ENCODE data around the gene TRAPPC2L.

The TRAPPC2L gene

DNA sequence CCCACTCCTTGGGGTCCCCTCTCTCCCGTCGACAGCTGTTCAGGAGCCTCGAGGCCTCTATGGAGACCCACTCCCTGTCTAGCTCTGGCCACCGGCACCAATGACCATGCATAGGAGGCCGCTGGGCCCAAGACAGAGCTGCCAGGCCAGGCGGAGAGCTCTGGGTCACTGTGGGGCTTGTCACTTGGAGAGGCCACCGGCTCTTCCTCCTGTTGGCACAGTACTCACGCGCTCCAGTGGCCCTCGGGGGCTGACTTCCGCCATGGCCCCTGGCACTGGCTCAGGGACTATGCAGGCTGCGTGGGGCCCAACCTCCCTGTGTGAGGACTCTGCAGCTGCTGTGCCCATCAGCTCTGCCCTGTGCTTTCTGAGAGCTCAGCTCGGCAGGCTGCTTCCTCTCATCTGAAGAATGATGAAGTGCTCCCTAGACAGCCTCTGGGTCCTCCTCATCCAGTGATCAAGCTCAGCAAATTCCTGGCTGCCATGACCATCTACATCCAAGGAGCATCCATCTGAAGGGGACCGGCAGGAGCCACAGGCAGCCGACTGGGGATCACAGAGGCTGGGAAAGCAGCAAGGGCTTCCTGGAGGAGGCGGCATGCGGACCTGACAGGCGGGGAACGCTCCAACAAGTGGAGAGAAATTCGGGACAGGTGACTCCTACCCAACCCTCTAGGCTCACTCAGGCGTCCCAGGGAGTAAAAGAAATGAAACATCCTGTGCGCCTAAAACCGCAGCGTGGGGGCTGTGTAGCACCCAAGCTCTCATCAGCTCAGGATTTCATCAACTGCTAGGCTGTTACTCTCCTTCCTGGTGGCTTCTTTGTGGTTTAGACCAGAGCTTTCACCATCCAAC, 17.0 kb upstream of the TRAPPC2L start:
- DNase-seq: no peak

DNA sequence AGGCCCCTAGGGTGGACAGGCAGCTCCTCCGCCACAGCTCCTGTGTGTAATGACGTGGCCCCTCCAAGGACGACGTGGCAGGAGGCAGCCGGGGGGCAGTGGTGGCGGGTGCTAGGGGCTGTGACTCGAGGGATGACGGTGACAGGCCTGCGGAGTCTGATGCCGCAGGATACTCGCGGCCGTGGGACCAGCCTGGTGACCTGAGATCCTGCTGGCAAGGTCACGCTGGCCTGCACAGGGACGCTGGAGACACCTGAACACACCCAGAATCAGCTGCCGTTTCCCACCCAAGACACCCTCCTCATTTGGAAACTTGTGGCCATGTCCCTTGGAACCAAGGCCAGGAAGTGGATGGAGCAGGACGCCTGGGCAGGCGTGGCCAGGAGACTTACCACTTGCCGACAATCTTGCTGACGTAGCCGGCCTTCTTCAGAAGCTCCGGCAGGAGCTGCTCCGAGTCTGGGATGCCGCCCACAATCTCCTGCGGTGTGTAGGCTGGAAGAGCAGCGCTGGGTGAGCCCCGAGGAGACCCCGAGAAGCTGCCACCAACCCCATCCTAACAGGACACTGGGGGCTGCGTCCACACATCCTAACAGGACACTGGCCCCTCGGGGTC, 16.2 kb upstream of the TRAPPC2L start:
- no peak for DNase-seq

DNA sequence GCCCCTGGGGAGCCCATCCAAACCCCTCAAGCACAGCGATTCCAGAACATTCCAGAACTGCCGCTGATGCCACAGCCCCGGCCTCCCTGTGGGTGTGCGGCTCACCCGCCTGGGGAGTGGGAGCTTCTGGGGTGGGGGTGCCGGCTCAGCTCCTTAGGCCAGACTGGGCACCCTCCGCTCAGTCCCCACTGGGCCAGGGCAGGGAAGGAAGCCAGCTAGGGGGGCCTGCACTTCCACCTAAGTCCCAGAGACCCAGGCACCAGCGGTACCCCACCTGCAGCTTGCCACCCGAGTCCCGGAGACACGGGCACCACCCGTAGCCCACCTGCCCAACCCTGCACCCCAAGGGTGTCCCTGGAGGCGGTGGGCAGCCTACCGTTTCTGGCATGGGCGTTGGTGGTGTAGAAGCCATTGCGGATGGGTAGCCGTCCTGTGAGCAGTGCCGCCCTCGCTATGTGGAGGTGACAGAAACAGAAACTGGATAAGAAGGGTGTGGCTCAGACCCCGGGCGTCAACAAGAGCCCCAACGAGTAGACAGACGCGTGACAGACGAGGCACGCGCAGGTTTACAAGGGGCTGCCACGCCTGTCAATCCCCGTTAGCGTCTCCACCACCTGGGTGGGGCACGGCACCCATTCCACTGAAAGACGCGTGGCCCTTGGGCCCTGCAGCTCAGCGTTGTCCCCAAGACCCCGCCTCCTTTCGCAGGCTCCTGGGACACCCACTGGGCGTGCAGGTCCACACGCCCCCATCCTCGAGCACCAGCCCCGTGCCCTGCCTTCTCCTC, 15.2 kb upstream of the TRAPPC2L start:
- DNase-seq: no peak

DNA sequence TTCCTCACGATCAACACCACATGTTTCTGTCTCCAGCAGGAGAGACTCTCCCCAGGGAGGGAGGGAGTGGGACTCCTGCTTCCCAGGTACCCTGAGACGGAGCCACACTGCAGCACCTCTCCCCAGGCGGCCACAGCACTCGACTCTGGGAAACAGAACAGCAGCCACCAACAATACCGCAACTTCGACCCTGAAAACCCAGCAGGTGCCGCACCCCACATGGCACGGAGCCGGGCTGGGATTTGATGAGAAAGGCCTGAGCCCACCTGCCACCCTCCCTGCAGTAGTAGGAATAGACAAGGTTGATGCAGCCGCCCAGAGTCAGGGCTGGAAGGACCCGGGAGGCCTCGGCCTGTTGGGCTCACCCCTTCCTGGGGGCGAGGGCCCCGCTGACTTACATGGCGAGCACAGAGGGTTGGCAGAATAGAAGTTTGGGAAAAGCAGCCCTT, 14.6 kb upstream of the TRAPPC2L start:
- DNase-seq: no peak

DNA sequence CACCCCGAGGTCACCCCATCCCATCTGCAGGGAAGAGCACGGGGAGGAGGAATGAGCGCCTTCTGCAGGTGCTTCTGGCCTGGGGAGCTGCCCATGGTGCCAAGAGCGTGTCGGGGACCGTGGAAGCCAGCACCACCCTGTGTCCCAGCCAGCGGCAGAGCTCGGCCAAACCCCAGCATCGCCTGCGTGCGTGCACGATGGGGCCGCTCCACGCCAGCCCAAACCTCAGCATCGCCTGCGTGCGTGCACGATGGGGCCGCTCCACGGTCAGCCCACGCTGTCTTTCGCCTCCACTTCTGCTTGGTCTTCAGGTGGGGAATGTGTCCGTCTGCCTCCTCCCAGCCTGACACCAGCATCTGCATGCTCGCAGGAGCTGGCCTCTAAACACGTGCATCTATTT, 14.1 kb upstream of the TRAPPC2L start:
- no peak for DNase-seq

DNA sequence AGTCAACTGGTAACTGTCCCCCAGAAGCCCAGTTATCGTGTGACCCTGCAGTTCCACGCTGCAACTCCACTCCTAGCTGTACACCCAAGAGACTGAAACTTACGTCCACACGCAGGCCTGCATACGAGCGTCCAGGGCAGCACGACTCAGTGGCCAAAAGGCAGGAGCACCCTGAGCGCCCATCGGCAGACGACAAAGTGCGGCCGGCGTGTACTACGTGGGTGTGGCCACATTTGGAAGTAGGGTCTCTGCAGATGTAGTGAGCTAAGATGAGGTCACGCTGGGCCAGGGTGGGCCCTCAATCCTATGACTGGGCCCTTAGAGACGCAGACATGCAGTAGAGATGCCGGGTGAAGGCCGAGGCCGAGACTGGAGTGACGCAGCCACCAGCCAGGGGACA, 13.7 kb upstream of the TRAPPC2L start:
- no peak for DNase-seq

DNA sequence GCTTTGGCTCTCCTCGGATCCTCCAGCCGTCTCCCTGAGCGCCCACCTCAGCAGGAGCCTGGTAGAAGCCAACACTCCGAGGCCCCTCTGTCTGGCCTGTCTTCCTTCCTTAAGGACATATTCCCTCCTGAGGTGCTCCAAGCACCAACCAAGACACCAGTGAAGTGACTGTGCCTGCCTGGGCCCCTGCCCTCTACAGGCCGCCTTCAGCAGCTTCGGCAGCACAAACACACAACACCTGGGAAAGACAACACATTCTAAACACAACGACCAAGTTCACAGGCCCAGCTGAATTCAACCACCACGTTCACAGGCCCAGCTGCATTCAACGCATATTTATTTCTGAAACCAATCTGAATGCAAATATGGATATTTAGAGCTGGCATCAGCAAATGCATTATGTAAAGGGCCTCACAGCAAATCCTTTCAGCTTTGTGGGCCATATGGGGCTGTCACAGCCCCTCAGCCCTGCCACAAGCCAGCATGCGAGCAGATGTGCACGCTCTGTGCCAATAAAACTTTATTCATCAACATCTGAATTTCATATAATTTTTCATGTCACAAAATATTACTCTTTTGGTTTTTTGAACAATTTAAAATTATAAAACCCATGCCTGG, 12.4 kb upstream of the TRAPPC2L start:
- no peak for DNase-seq

DNA sequence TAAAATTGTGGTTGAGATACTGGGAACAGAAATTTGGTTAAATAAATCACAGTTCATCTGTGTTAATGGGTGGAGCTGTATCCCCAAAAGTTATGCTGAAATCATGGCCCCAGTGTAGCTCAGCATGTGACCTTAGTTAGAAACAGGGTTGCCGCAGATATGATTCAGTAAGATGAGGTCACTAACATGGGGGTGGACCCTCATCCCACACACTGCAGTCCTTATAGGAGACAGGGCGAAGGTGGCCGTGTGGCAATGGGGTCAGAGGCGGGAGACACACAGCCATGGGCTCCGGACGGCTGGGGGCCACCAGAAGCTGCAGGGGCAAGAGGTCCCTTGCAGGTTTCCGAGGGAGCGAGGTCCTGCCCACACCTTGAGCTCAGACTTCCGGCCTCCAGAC, 10.8 kb upstream of the TRAPPC2L start:
- no peak for DNase-seq

DNA sequence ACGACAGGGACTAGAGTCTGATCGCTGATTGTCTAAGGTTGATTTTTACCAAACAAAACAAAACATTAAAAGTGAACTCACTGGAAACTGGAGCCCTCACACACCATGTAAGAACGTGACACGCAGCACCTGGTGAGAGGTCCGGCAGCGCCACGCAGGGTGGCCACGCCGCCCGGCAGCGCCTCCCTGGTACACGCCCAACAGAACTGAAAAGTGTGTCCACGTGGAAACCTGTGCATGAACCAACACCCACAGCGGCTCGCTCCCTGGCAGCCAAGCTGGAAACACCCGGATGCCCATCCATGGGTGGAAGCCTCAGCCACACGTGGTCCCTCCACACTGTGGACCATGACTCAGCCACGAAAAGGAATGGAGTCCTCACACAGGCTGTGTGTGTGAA, 9.3 kb upstream of the TRAPPC2L start:
- no peak for DNase-seq

DNA sequence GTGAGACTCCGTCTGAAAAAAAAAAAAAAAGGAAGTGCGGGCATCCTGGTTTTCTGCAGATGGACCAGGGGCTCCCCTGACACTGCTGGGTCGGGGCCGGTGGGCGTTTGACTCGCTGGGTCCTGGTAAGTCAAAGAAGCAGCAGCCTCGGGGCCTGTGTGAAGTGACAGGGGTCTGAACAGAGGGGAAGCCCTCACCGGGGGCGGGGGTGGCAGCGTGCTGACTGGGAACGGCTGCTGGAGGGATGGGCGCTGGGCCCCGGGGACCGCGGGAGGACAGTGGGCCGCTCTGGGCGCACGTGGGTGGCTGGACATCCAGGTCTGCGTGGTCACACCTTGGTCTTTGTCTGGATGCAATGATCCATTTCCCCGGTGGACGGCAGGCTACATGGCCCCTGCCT, 8.4 kb upstream of the TRAPPC2L start:
- DNase-seq: no peak

DNA sequence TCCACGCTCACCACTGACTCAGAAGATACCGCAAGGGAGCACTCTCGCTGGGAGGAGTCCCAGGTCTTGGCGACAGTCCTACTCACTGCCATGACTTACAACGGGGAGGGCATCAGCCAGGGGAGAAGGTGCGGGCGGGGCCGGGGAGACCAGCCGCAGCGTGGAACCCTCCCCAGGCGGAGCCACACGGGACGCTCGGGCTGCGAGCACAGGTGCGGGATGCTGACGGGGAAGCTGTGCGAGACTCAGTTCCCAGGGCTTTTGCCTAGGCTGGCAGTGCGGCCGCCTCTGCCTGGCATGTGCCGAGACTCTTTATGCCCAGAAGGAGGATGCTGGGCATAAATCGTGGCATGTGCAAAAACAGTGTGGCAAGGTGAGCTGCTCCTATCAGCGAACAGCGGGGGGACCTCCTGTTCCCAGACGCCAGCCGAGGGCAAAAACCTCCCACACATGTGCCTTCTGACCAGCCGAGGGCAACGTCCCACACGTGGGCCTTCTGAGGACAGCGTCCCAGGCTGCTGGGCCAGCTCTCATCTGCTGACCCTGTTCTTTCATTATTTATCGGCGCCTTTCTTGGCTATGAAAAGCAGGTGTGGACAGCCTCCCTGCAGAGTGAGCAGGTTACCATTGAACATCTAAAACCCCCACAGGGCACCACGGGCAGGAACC, 6.3 kb upstream of the TRAPPC2L start:
- DNase-seq: no peak

DNA sequence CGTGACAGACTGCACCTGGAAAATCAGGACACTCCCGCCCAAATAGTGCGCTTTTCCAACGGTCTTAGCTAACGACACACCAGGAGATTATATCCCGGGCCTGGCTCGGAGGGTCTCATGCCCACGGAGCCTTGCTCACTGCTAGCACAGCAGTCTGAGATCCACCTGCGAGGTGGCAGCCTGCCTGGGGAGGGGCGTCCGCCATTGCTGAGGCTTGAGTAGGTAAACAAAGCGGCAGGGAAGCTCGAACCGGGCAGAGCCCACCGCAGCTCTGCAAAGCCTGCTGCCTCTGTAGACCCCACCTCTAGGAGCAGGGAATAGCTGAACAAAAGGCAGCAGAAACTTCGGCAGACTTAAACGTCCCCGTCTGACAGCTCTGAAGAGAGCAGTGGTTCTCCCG, 5.3 kb upstream of the TRAPPC2L start:
- no peak for DNase-seq

DNA sequence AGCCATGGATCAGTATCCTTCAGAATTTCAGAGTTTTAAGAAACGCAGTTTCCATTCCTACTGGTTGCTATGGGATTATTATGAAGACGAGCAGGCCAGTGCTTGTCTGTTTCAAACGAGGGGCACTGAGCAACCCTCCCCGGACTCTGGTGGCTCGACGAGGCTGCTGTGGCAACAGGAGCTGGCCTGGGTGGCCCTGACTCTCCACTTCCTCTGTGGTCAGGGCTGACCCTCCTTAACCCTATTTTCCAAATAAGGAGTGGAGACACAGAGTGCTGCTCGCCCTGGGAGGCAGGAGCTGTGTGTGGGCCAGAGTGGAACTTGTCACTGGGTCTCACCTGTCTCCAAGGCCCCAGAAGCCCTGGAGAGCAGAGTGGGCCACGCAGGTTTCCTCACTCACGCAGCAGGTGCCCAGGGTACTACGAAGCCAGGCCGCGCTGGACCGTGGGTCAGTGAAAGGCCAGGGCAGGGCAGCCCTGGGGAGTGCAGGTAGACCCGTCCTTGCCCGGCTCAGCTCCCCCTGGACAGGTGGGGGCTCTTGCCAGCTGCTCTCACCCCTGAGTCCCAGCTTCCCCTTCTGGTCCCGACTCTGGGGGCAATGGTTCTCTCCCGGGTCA, 3.5 kb upstream of the TRAPPC2L start:
- no peak for DNase-seq

DNA sequence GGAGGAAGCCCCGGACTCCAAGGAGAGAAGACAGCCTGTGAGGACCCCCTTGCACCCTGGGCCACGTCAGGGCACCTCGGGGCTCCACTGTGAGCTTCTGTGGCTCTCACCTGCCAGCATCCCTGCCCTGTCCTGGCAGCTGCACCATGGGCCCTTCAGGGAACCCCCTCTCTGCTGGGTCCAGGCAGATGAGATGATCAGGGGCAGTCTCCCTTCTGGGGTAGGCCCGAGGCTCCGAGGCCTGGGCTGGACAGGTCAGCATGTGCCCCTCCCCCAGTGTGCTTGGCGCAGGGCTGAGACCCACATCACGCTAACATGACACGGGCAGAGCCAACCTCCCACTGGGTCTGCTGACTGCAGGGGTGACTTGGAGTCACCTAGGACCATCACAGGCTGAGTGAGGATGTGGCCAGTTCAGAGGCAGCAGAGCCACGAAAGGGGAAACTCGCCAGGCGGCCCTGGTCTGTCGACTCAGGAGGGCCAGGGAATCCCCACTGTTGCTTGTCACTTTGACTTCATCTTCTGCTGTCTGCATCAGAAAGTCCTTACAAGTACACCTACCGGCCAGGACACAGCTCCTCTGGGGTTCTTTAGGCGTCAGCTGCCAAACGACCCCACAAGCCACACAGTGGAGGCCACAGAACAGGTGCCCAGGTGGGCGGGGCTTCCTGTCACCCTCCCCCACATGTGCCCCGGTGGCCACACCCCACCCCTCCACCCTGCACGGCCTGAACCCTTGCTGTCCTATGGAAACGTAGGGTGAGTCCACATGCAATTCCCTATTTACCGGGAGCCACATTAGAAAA, 2.4 kb upstream of the TRAPPC2L start:
- DNase-seq: no peak

DNA sequence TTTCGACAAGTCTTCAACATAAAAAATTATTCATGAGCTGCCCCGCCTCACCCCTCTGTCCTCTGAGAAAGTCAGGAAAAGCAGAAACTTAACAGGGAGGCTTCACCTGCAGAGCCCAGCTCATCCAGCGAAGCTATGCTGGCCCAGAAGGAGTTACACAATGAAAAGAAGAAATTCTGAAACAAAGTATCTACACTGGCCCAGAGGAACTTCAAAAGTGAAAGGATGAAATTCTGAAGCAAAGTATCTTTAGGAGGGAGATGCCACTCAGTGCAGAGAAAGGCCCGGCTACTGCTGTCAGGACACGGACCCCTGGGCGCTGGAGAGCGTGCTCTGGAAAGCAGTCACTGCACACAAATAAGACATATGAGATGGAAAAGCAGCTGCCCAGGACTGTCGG, 1.8 kb upstream of the TRAPPC2L start:
- no peak for DNase-seq

DNA sequence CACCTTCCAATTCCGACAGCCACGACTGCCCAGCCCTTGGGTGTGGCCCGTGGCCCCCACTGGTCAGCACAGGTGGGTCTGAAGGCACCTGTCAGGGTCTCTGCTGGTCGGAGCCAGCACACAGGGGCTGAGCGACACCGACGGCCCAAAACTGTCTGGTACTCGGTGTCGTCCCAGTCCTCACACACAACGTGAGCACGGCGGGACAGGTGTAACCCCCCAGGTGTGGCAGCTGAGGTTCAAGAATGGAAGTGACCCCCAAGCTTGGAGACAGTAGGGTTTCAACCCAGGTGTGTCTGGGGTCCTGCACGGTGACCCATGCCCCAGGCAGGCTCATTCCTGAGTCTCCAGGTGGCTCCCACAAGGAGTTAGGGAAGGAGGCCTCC, 1.2 kb upstream of the TRAPPC2L start:
- no peak for DNase-seq

DNA sequence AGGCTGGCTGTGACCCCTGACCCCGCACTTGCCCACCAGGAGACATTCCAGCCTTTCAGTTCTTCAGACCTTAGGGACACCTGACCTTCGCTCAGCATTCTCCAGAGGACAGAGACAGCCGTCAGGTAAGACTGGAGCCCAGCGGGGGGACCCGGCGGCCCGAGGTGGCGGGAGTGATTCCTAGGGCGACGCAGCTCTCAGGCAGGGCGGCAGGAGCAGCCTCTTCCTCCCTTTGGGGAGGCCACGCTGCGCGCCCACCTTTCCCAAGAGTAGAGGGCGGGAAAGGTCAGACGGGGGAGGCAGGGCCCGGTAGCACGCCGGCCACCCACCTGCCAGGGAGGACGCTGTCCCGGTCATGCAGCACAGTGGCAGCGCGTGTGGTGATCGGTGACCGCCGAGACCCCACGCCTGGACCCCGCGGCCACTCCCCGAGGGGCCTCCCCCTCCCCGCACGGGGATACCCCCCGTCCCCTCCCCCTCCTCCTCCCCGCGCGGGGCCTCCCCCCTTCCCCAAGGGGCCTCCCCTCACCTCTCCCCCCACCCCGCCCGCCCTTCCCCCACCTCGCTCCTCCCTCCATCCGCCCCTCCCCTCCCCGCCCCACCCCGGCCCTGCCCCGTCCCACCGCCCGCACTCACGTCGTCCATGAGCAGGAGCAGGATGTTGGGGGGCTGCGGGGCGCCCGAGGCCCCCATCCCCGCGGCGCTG, 652 bp upstream of the TRAPPC2L start:
- peak; percentile 26 for DNase-seq

DNA sequence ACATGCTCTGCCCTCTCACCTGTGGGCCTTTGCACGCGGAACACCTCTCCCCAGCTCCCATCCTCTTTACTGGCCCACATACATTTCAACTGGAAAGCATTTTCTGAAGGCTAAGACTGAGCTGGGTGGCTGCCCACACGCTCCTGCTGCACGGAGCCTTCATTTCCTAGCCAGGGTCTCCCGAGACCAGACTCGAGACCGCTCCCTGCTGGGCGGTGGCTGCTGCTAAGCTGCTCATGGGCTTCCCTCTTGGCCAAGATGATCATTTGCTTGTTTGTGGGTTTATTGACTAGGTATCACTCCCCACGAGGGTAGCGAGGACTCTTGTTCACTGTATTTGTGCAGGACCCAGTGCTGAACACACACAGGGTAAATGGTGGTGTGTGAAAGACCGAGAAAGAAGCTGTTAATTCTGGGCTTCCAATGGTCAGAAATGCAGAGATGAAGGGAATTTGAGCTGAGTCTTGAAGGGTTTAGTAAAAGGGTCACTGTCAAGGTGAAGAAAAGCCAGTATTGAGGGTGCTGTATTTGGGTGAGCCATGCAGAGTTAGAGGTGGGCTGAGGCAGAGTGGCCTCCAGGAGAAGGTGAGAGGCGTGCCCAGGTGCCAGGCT, 907 bp downstream of the TRAPPC2L start:
- DNase-seq: peak; percentile 87

DNA sequence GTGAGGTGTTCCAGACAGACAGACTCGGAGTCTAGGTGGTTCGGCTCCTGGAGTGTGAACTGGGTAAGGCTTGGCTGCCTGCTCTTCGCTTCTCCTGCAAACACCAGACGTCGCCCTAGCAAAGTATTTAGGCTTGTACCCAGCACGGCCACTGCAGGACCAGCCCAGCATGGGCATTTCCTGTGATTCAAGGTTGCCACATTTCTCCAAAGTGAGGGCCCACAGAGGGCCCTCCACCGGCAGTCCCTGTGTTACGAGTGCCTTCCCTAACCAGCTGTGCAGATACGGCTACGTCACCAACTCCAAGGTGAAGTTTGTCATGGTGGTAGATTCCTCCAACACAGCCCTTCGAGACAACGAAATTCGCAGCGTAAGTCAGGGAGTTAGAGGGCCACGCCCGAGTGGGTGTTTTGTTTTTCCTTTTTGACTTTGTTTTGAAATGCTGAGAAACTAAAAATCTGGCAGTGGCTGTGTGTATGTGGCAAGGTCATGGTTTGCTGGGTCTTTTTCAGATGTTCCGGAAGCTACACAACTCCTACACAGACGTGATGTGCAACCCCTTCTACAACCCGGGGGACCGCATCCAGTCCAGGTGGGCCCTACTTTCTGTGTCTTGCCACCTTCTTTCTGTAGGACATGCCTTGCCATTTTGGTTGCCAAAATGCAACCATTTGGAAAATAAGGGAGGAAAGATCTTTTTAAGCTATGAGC, 2.6 kb downstream of the TRAPPC2L start:
- no peak for DNase-seq

DNA sequence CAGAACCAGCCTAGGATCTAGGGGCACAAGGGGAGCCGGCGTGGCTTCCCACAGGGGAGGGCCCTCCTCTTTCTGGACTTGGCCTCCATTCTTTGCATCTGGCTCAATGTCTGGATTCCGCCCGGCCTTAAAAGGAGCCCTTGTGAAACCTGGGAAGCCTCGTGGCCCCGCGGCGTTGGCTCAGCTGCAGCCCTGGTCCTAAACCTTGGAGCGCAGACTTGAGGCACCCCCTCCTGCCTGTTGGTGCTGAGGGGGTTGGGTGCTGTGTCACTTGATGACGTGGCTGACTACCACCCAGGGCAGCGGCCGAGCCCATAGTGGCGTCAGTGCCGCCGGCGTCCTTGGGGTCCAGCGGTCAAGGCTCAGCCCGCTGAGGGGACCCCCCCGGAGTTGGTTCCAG, 4.4 kb downstream of the TRAPPC2L start:
- no peak for DNase-seq

Measured in stimulated activated CD4-positive, alpha-beta T cell treated with anti-CD3 and anti-CD28 coated beads, Interleukin-15, amount 100 ng/mL, for 24 hours (primary cell).